DOHH2 (cell line): Measurements from ENCODE around the gene SORT1.

Experiments
- H3F3A ChIP-seq: fragments of 200-600 bp; sonication (generic), shearing (Covaris generic); 2 replicates; pipeline ENCODE4 v1.6.0; 2016; ENCODE audit warnings: antibody characterized with exemption, mild to moderate bottlenecking; ENCODE audit not compliant: control insufficient read depth, insufficient read depth
- H3K27ac ChIP-seq: fragments of 200-600 bp; sonication (generic); 2 replicates; pipeline ENCODE4 v1.5.1; 2014; ENCODE audit warnings: low read depth, mild to moderate bottlenecking, low read length, moderate library complexity
- H3K27me3 ChIP-seq: fragments of 200-600 bp; sonication (generic); 2 replicates; pipeline ENCODE4 v1.6.1; 2014; ENCODE audit warnings: mild to moderate bottlenecking, low read length, mixed read lengths; ENCODE audit not compliant: control insufficient read depth
- H3K36me3 ChIP-seq: fragments of 200-600 bp; sonication (generic); 2 replicates; pipeline ENCODE4 v1.6.1; 2014; ENCODE audit warnings: mild to moderate bottlenecking, low read length, moderate library complexity, mixed read lengths; ENCODE audit not compliant: control insufficient read depth
- H3K4me1 ChIP-seq: fragments of 200-600 bp; sonication (generic); 2 replicates; pipeline ENCODE4 v1.6.1; 2014; ENCODE audit warnings: mild to moderate bottlenecking, low read length, mixed read lengths; ENCODE audit not compliant: control insufficient read depth
- H3K4me2 ChIP-seq: fragments of 200-600 bp; sonication (generic); 2 replicates; pipeline ENCODE4 v1.6.0; 2014; ENCODE audit warnings: mild to moderate bottlenecking, low read length, moderate library complexity
- H3K4me3 ChIP-seq: fragments of 200-600 bp; sonication (generic); 2 replicates; pipeline ENCODE4 v1.5.1; 2014; ENCODE audit warnings: mild to moderate bottlenecking, low read length, mixed read lengths
- H3K79me2 ChIP-seq: fragments of 200-600 bp; sonication (generic); 2 replicates; pipeline ENCODE4 v1.6.1; 2014; ENCODE audit warnings: mild to moderate bottlenecking, low read length, mixed read lengths; ENCODE audit not compliant: control insufficient read depth
- H3K9me2 ChIP-seq: fragments of 200-600 bp; sonication (generic); replicated peaks from 2 replicates; pipeline ENCODE4 v1.6.1; 2014; ENCODE audit warnings: mild to moderate bottlenecking, low read length, mixed read lengths; ENCODE audit not compliant: control insufficient read depth
- H3K9me3 ChIP-seq: fragments of 200-600 bp; sonication (generic); 2 replicates; pipeline ENCODE4 v1.6.1; 2014; ENCODE audit warnings: antibody characterized with exemption, low read length, mixed read lengths; ENCODE audit not compliant: control insufficient read depth, insufficient read depth
- H4K20me1 ChIP-seq: fragments of 200-600 bp; sonication (generic); 2 replicates; pipeline ENCODE4 v1.6.0; 2014; ENCODE audit warnings: low read depth, mild to moderate bottlenecking, antibody characterized with exemption, low read length, moderate library complexity; ENCODE audit not compliant: control insufficient read depth, insufficient read depth
- CTCF ChIP-seq: fragments of 200-600 bp; sonication (generic); IDR thresholded peaks from one replicate; pipeline ENCODE4 v1.5.1; 2014; ENCODE audit warnings: antibody characterized with exemption, mild to moderate bottlenecking, low read depth, low read length; ENCODE audit not compliant: poor library complexity, severe bottlenecking
- EZH2phosphoT487 ChIP-seq: fragments of 200-600 bp; sonication (generic); IDR thresholded peaks from 2 replicates; pipeline ENCODE4 v1.6.1; 2017; ENCODE audit warnings: borderline replicate concordance, mild to moderate bottlenecking, antibody characterized with exemption, low read length, moderate library complexity, mixed read lengths

Gene SORT1

GRCh38 chr1:109280862-109281261 lies 116.9 kb downstream of the SORT1 start:
- Histone ChIP-seq H3K4me2 (no peak overlapping the region), H3K9me2 (no peaks in the 10 kb centered on the region), H3K27ac (no peak overlapping the region), H3K27me3 (no peaks in the 10 kb centered on the region), H3K79me2 (peaks cover 10% of the 10 kb centered on the region), H4K20me1 (no peaks in the 10 kb centered on the region), H3F3A (no peaks in the 10 kb centered on the region), H3K36me3 (peaks cover 19% of the 10 kb centered on the region), H3K9me3 (no peaks in the 10 kb centered on the region), H3K4me3 (no peak overlapping the region), H3K4me1 (peaks cover 24% of the 10 kb centered on the region)
- no peak for TF ChIP-seq EZH2phosphoT487

- Histone ChIP-seq H3K9me2 (no peaks in the 10 kb centered on the region), H3K9me3 (no peaks in the 10 kb centered on the region), H3K27me3 (no peaks in the 10 kb centered on the region), H3K36me3 (peaks cover 19% of the 10 kb centered on the region), H3F3A (no peaks in the 10 kb centered on the region), H3K4me2 (no peak overlapping the region), H3K4me1 (peaks cover 27% of the 10 kb centered on the region), H4K20me1 (no peaks in the 10 kb centered on the region), H3K79me2 (peaks cover 10% of the 10 kb centered on the region), H3K4me3 (no peak overlapping the region), H3K27ac (no peak overlapping the region)
- no peak for TF ChIP-seq EZH2phosphoT487
- no peak for TF ChIP-seq CTCF
Observed at GRCh38 chr1:109279615-109280278, 118.0 kb downstream of the SORT1 start.

DNA sequence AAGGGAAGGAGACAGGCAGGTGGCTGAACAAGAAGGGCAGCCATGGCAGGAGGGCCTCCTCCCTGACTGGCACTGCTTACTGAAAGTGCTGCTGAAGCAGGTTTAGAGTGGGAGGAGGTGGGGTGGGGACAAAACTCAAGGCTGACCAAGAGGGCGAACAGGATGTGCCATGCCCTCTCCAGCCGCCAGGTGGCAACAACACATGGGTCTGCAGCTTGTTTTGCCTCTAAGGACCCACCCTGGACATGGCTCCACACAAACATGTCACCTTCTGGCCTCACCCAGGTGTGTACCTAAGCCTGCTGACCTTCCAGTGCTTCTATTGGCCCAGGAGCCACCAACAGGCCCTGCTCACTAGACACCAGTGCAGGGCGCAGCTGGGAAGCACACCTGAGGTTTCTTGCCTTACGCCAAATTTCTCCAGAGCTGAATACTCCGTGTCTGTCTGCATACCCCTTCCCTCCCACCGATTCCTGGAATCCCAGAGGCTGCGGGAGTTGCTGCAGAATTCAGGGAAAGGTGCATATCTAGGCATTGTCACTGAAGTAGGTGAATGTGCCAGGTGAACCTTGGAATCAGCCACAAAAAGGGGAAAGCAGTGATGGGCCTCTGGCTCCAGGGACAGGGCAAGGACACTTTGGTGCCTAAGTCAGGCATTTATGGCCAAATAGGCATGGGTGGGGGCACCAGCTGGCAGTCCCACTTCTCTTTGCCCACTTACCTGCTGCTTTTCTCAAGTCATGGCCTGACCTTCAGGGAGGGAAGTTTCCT lies 120.1 kb downstream of the SORT1 start:
- no peaks in the 10 kb centered on the region for H3K9me2 ChIP-seq
- peaks cover 19% of the 10 kb centered on the region for H3K36me3 ChIP-seq
- H3K9me3 ChIP-seq: no peaks in the 10 kb centered on the region

More for the DNA sequence above, 120.1 kb downstream of the SORT1 start:
- Histone ChIP-seq H3K4me1 (peaks cover 21% of the 10 kb centered on the region), H3K27me3 (no peaks in the 10 kb centered on the region), H3K79me2 (peaks cover 8% of the 10 kb centered on the region), H3F3A (no peaks in the 10 kb centered on the region), H4K20me1 (no peaks in the 10 kb centered on the region), H3K27ac (no peak overlapping the region), H3K4me2 (no peak overlapping the region), H3K4me3 (no peak overlapping the region)
- TF ChIP-seq EZH2phosphoT487 (no peak), CTCF (peak; percentile 95)
